Stimulated activated CD4-positive, alpha-beta T cell treated with anti-CD3 and anti-CD28 coated beads, TNF-alpha, amount 100 ng/mL, for 48 hours (primary cell): ENCODE measurements around the gene EFCAB6.

ENCODE experiments used
- DNase-seq, 3 donors: peaks; one replicate each; pipeline ENCODE4 v3.0.0-alpha.2; 2020; ENCODE audit warnings: low read depth in 3 of 3

EFCAB6 gene

GRCh38 chr22:43505896-43506295 lies 306.2 kb downstream of the EFCAB6 start:
- DNase-seq = no peak

- DNase-seq = no peak
Observed at GRCh38 chr22:43505423-43505822, 306.7 kb downstream of the EFCAB6 start.

GRCh38 chr22:43504666-43505261 lies 307.3 kb downstream of the EFCAB6 start:
- no peak for DNase-seq

- no peak for DNase-seq
Observed at GRCh38 chr22:43504068-43504467, 308.0 kb downstream of the EFCAB6 start.

GRCh38 chr22:43502306-43502874 lies 309.7 kb downstream of the EFCAB6 start:
- DNase-seq = no peak

- DNase-seq = no peak
Observed at GRCh38 chr22:43501878-43502277, 310.2 kb downstream of the EFCAB6 start.

GRCh38 chr22:43500792-43501785 lies 311.0 kb downstream of the EFCAB6 start:
- no peak for DNase-seq

GRCh38 chr22:43498856-43499253 lies 313.2 kb downstream of the EFCAB6 start:
- no peak for DNase-seq

- no peak for DNase-seq
Observed at GRCh38 chr22:43497956-43498855, 313.9 kb downstream of the EFCAB6 start.

- no peak for DNase-seq
Observed at GRCh38 chr22:43493297-43493696, 318.8 kb downstream of the EFCAB6 start.

GRCh38 chr22:43491737-43492136 lies 320.4 kb downstream of the EFCAB6 start:
- DNase-seq = no peak

GRCh38 chr22:43491177-43491576 lies 320.9 kb downstream of the EFCAB6 start:
- DNase-seq = no peak

- no peak for DNase-seq
Observed at GRCh38 chr22:43490311-43490710, 321.8 kb downstream of the EFCAB6 start.

GRCh38 chr22:43488937-43489336 lies 323.2 kb downstream of the EFCAB6 start:
- DNase-seq = no peak

GRCh38 chr22:43488031-43488866 lies 323.9 kb downstream of the EFCAB6 start:
- no peak for DNase-seq

- no peak for DNase-seq
Observed at GRCh38 chr22:43487311-43488030, 324.6 kb downstream of the EFCAB6 start.

GRCh38 chr22:43485502-43486089 lies 326.5 kb downstream of the EFCAB6 start:
- DNase-seq = no peak

- no peak for DNase-seq
Observed at GRCh38 chr22:43484227-43484626, 327.9 kb downstream of the EFCAB6 start.

GRCh38 chr22:43483669-43484068 lies 328.4 kb downstream of the EFCAB6 start:
- no peak for DNase-seq

- DNase-seq = no peak
Observed at GRCh38 chr22:43483266-43483665, 328.8 kb downstream of the EFCAB6 start.
